Left forelimb (tissue), 1 donor: ENCODE measurements around the gene PIEZO2.
"Not testable (repeated sequence)": the region's sequence is repeated elsewhere in the genome, so short reads cannot be mapped to it uniquely, and the experiment has no call there.

Experiments used
- DNase-seq: peaks from one replicate; pipeline ENCODE4 v3.0.0-alpha.2; 2018; ENCODE audit warnings: low spot score

The PIEZO2 gene

GRCh38 chr18:11149441-11150270 is at the start of gene PIEZO2:
Gene PIEZO2, minus strand, starts transcription at chr18:11149569. Its CDS starts 981 bp downstream, at chr18:11148588.
- peak; percentile 91 for DNase-seq

GRCh38 chr18:11183637-11184036 is 34.3 kb upstream of the PIEZO2 start:
- no peak for DNase-seq

- not testable (repeated sequence) for DNase-seq
Observed at GRCh38 chr18:11181629-11182028, 32.3 kb upstream of the PIEZO2 start.

- no peak for DNase-seq
Observed at GRCh38 chr18:11179959-11180519, 30.7 kb upstream of the PIEZO2 start.

GRCh38 chr18:11178951-11179549 is 29.7 kb upstream of the PIEZO2 start:
- DNase-seq = no peak

- no peak for DNase-seq
Observed at GRCh38 chr18:11177382-11177781, 28.0 kb upstream of the PIEZO2 start.

- DNase-seq = no peak
Observed at GRCh38 chr18:11176481-11176881, 27.1 kb upstream of the PIEZO2 start.

- no peak for DNase-seq
Observed at GRCh38 chr18:11175266-11175979, 26.1 kb upstream of the PIEZO2 start.

GRCh38 chr18:11174179-11174578 is 24.8 kb upstream of the PIEZO2 start:
- DNase-seq = not testable (repeated sequence)

GRCh38 chr18:11167778-11168177 is 18.4 kb upstream of the PIEZO2 start:
- DNase-seq = no peak

GRCh38 chr18:11165952-11166351 is 16.6 kb upstream of the PIEZO2 start:
- DNase-seq = no peak

GRCh38 chr18:11165138-11165537 is 15.8 kb upstream of the PIEZO2 start:
- no peak for DNase-seq

- no peak for DNase-seq
Observed at GRCh38 chr18:11163665-11164064, 14.3 kb upstream of the PIEZO2 start.

GRCh38 chr18:11162889-11163288 is 13.5 kb upstream of the PIEZO2 start:
- DNase-seq = no peak

- no peak for DNase-seq
Observed at GRCh38 chr18:11162462-11162861, 13.1 kb upstream of the PIEZO2 start.

GRCh38 chr18:11160313-11160712 is 10.9 kb upstream of the PIEZO2 start:
- DNase-seq = no peak

GRCh38 chr18:11159844-11160243 is 10.5 kb upstream of the PIEZO2 start:
- DNase-seq = no peak

GRCh38 chr18:11156978-11157377 is 7.6 kb upstream of the PIEZO2 start:
- no peak for DNase-seq

- DNase-seq = no peak
Observed at GRCh38 chr18:11155034-11155759, 5.8 kb upstream of the PIEZO2 start.

GRCh38 chr18:11154368-11154989 is 5.1 kb upstream of the PIEZO2 start:
- DNase-seq = no peak

GRCh38 chr18:11153097-11153496 is 3.7 kb upstream of the PIEZO2 start:
- no peak for DNase-seq

- no peak for DNase-seq
Observed at GRCh38 chr18:11150271-11150615, 874 bp upstream of the PIEZO2 start.
